Measurements from ENCODE around the gene CPTP. TPM values are rescaled to one million over a fixed set of nuclear protein-coding genes. Genes with fewer than 3 reads are reported as not detected.

Gene CPTP
- total RNA-seq, 1 donor from 2014 or later = 20.4 TPM

GRCh38 chr1:1280782-1281481 is 43.7 kb upstream of the CPTP start:
- Histone ChIP-seq H3K4me1 (peaks cover 5% of the 10 kb centered on the region), H3K4me3 (no peak overlapping the region), H3K9me3 (no peaks in the 10 kb centered on the region), H3K27me3 (ENCODE audit: low read depth) (peaks cover 11% of the 10 kb centered on the region), H3K36me3 (no peaks in the 10 kb centered on the region), H3K27ac (no peak overlapping the region)
- no peak for TF ChIP-seq CTCF (IDR thresholded peaks at IDR 0.05)
- no peak for ATAC-seq
- DNase-seq = no peak
- intact Hi-C loops (cut with DNase I) = no loop called here

- Histone ChIP-seq H3K9me3 (no peaks in the 10 kb centered on the region), H3K27ac (no peak overlapping the region), H3K36me3 (no peaks in the 10 kb centered on the region), H3K27me3 (ENCODE audit: low read depth) (peaks cover 19% of the 10 kb centered on the region), H3K4me3 (no peak overlapping the region), H3K4me1 (peaks cover 5% of the 10 kb centered on the region)
- no peak for TF ChIP-seq CTCF (IDR thresholded peaks at IDR 0.05)
- intact Hi-C loops (cut with DNase I) = no loop called here
- DNase-seq (peak; percentile 84), ATAC-seq (peak; percentile 75 to 81)
These were observed 42.9 kb upstream of the CPTP start for GRCh38 chr1:1281533-1282321.

- ATAC-seq (no peak), DNase-seq (no peak)
- Histone ChIP-seq H3K36me3 (no peaks in the 10 kb centered on the region), H3K27me3 (ENCODE audit: low read depth) (peaks cover 29% of the 10 kb centered on the region), H3K9me3 (no peaks in the 10 kb centered on the region), H3K27ac (no peak overlapping the region), H3K4me1 (peaks cover 5% of the 10 kb centered on the region), H3K4me3 (no peak overlapping the region)
- no peak for TF ChIP-seq CTCF (IDR thresholded peaks at IDR 0.05)
- intact Hi-C loops (cut with DNase I) = no loop called here
These were observed 41.6 kb upstream of the CPTP start for GRCh38 chr1:1282998-1283397.

- TF ChIP-seq CTCF (IDR thresholded peaks at IDR 0.05) = no peak
- DNase-seq = no peak
- intact Hi-C loops (cut with DNase I) = no loop called here
- H3K36me3 ChIP-seq = no peaks in the 10 kb centered on the region
- H3K27me3 ChIP-seq (ENCODE audit: low read depth) = peaks cover 29% of the 10 kb centered on the region
- no peak overlapping the region for H3K4me3 ChIP-seq
- H3K4me1 ChIP-seq = peaks cover 5% of the 10 kb centered on the region
- no peak overlapping the region for H3K27ac ChIP-seq
- no peak for ATAC-seq
- no peaks in the 10 kb centered on the region for H3K9me3 ChIP-seq
These were observed 40.8 kb upstream of the CPTP start for GRCh38 chr1:1283821-1284220.

- Histone ChIP-seq H3K4me1 (peaks cover 5% of the 10 kb centered on the region), H3K27me3 (ENCODE audit: low read depth) (peaks cover 29% of the 10 kb centered on the region), H3K36me3 (no peaks in the 10 kb centered on the region), H3K9me3 (no peaks in the 10 kb centered on the region), H3K4me3 (no peak overlapping the region), H3K27ac (no peak overlapping the region)
- no peak for TF ChIP-seq CTCF (IDR thresholded peaks at IDR 0.05)
- no peak for ATAC-seq
- peak; percentile 28 for DNase-seq
- intact Hi-C loops (cut with DNase I) = no loop called here
These were observed 40.1 kb upstream of the CPTP start for GRCh38 chr1:1284221-1285101.

Data from lower lobe of right lung (tissue), 2 donors.